HCT116 (cell line): ENCODE measurements around the gene PICALM. TPM values are rescaled to one million over a fixed set of nuclear protein-coding genes. Genes with fewer than 3 reads are reported as not detected.

Experiments
- ATAC-seq: fragments of 200-7000 bp; cut with Tn5 transposase; 2 replicates; pipeline ENCODE4 v1.9.1; 2020; ENCODE audit warnings: mild to moderate bottlenecking, moderate library complexity
- BruUV-seq: library from RNA; stranded (reverse); fragments of 400-500 nt; replicated peaks from 2 replicates; lab custom pipeline; 2021; lab: Mats Ljungman, UMichigan
- CTCF ChIA-PET: fragments of 300-600 bp; sonication (Branson Sonifier 250); formaldehyde crosslinking; loops from one replicate; lab custom pipeline; 2021; ENCODE audit warnings: antibody characterized with exemption; lab: Charles Lee
- POLR2A ChIA-PET: fragments of 300-600, 350-600 bp; sonication (Branson Sonifier 250); formaldehyde crosslinking; loops from one replicate; lab custom pipeline; 2021; ENCODE audit warnings: antibody characterized with exemption; lab: Charles Lee
- RAD21 ChIA-PET, 2 experiments: fragments of 300-600 bp; sonication (Branson Sonifier 250); formaldehyde crosslinking; loops; one replicate each; lab custom pipeline; 2023; ENCODE audit warnings: low total read pairs in 2 of 2; ENCODE audit not compliant: uncharacterized antibody in 2 of 2, unreplicated experiment in 2 of 2, low non-redundant PET in 1 of 2; lab: Charles Lee
- DNase-seq: peaks from one replicate; pipeline ENCODE4 v3.0.0-alpha.2; 2010; ENCODE audit warnings: low read depth, low spot score
- H2AFZ ChIP-seq: fragments of 200-600 bp; shearing (Covaris generic), sonication (generic); 2 replicates; pipeline ENCODE4 v1.6.1; 2017; ENCODE audit warnings: low read depth, mixed run types, mixed read lengths, antibody characterized with exemption, low read length; ENCODE audit not compliant: poor library complexity, severe bottlenecking
- H3K27ac ChIP-seq: 2 replicates; pipeline ENCODE4 v1.5.1; 2012; ENCODE audit warnings: low read depth, low read length
- H3K27me3 ChIP-seq: fragments of 200-600 bp; sonication (generic); 2 replicates; pipeline ENCODE4 v1.6.1; 2016; ENCODE audit warnings: mixed run types, low read length, mixed read lengths; ENCODE audit not compliant: insufficient read depth
- H3K36me3 ChIP-seq, 2 experiments: fragments of 200-500 bp in 1 of 2; fragments of 200-600 bp in 1 of 2; sonication (Bioruptor generic) in 1 of 2; sonication (generic) in 1 of 2; 2 replicates each; pipeline versions ENCODE4 v1.5.1 to v1.6.1; 2014 to 2016; ENCODE audit warnings: low read length in 2 of 2, inconsistent platforms in 1 of 2, mixed read lengths in 1 of 2, mixed run types in 1 of 2; ENCODE audit not compliant: insufficient read depth in 2 of 2, control insufficient read depth in 1 of 2
- H3K4me1 ChIP-seq, 2 experiments: fragments of 200-600 bp in 1 of 2; sonication (generic) in 1 of 2; 2 replicates each; pipeline versions ENCODE4 v1.5.1 to v1.6.1; 2012 to 2017; ENCODE audit warnings: low read length in 2 of 2, inconsistent platforms in 1 of 2, mild to moderate bottlenecking in 1 of 2, mixed read lengths in 1 of 2, mixed run types in 1 of 2, moderate library complexity in 1 of 2; ENCODE audit not compliant: insufficient read depth in 2 of 2, control insufficient read depth in 1 of 2
- H3K4me2 ChIP-seq: fragments of 200-600 bp; sonication (generic); 2 replicates; pipeline ENCODE4 v1.6.1; 2017; ENCODE audit warnings: mixed run types, low read length, mixed read lengths
- H3K4me3 ChIP-seq, 2 experiments: fragments of 200-600 bp in 1 of 2; sonication (generic) in 1 of 2; replicated peaks in 1 of 2; 2 replicates each; pipeline ENCODE4 v1.5.1; 2011 to 2016; ENCODE audit warnings: low read length in 2 of 2, control low read depth in 1 of 2, low read depth in 1 of 2, mild to moderate bottlenecking in 1 of 2, mixed read lengths in 1 of 2, mixed run types in 1 of 2
- H3K79me2 ChIP-seq: fragments of 200-600 bp; sonication (generic); 2 replicates; pipeline ENCODE4 v1.6.1; 2017; ENCODE audit warnings: mild to moderate bottlenecking, mixed run types, low read length, moderate library complexity, mixed read lengths; ENCODE audit not compliant: insufficient read depth
- H3K9ac ChIP-seq: fragments of 200-600 bp; sonication (generic); 2 replicates; pipeline ENCODE4 v1.6.1; 2016; ENCODE audit warnings: low read length, mixed read lengths
- H3K9me2 ChIP-seq: fragments of 200-600 bp; sonication (generic), shearing (Covaris generic); 2 replicates; pipeline ENCODE4 v1.6.1; 2017; ENCODE audit warnings: mixed run types, mild to moderate bottlenecking, moderate library complexity; ENCODE audit not compliant: insufficient read depth
- H3K9me3 ChIP-seq, 2 experiments: fragments of 200-500 bp in 1 of 2; fragments of 200-600 bp in 1 of 2; sonication (Bioruptor generic) in 1 of 2; sonication (generic) in 1 of 2; 2 replicates each; pipeline ENCODE4 v1.6.1; 2014 to 2017; ENCODE audit warnings: low read length in 2 of 2, mixed read lengths in 2 of 2, inconsistent platforms in 1 of 2, low read depth in 1 of 2, mild to moderate bottlenecking in 1 of 2, mixed run types in 1 of 2, moderate library complexity in 1 of 2; ENCODE audit not compliant: control insufficient read depth in 1 of 2, insufficient read depth in 1 of 2
- H4K20me1 ChIP-seq: fragments of 200-600 bp; sonication (generic), shearing (Covaris generic); 2 replicates; pipeline ENCODE4 v1.6.1; 2017; ENCODE audit warnings: mixed run types, mild to moderate bottlenecking, moderate library complexity; ENCODE audit not compliant: insufficient read depth
- CBX3 ChIP-seq: IDR thresholded peaks from 2 replicates; pipeline ENCODE4 v1.6.1; 2012; ENCODE audit warnings: low read depth
- CEBPB ChIP-seq: IDR thresholded peaks from 2 replicates; pipeline ENCODE4 v1.6.1; 2012; ENCODE audit warnings: low read depth
- EGR1 ChIP-seq: IDR thresholded peaks from 2 replicates; pipeline ENCODE4 v1.6.1; 2012; ENCODE audit warnings: low read depth
- EZH2phosphoT487 ChIP-seq: fragments of 200-600 bp; IDR thresholded peaks from 2 replicates; pipeline ENCODE4 v1.6.1; 2018; ENCODE audit warnings: antibody characterized with exemption, borderline replicate concordance
- FOSL1 ChIP-seq: IDR thresholded peaks from 2 replicates; pipeline ENCODE4 v1.6.1; 2012; ENCODE audit warnings: low read depth
- JUND ChIP-seq: IDR thresholded peaks from 2 replicates; pipeline ENCODE4 v1.6.1; 2012
- POLR2A ChIP-seq: IDR thresholded peaks from 2 replicates; pipeline ENCODE4 v1.7.0; 2011; ENCODE audit warnings: borderline replicate concordance; ENCODE audit not compliant: insufficient read depth, insufficient read length; ENCODE audit errors: extremely low read depth
- POLR2AphosphoS5 ChIP-seq: IDR thresholded peaks from 2 replicates; pipeline ENCODE4 v1.6.1; 2011; ENCODE audit warnings: mild to moderate bottlenecking, low read depth, low read length, moderate library complexity
- SIN3A ChIP-seq: IDR thresholded peaks from 2 replicates; pipeline ENCODE4 v1.6.1; 2012; ENCODE audit warnings: low read depth
- SP1 ChIP-seq: IDR thresholded peaks from 2 replicates; pipeline ENCODE4 v1.6.1; 2012; ENCODE audit warnings: low read depth
- SRF ChIP-seq: IDR thresholded peaks from 2 replicates; pipeline ENCODE4 v1.6.1; 2012; ENCODE audit warnings: low read depth
- TCF7L2 ChIP-seq: IDR thresholded peaks from 2 replicates; pipeline ENCODE4 v1.7.0; 2011; ENCODE audit warnings: borderline replicate concordance, inconsistent platforms; ENCODE audit not compliant: insufficient read depth, insufficient read length; ENCODE audit errors: extremely low read depth
- YY1 ChIP-seq: IDR thresholded peaks from 2 replicates; pipeline ENCODE4 v1.6.1; 2011; ENCODE audit warnings: low read length, low read depth, moderate library complexity, mild to moderate bottlenecking; ENCODE audit not compliant: insufficient replicate concordance; ENCODE audit errors: extremely low read depth
- ZFX ChIP-seq: fragments of 450-650 bp; IDR thresholded peaks from 2 replicates; pipeline ENCODE4 v1.6.1; 2017
- ZNF274 ChIP-seq: fragments of 200-500 bp; sonication (Bioruptor generic); IDR thresholded peaks from 2 replicates; pipeline ENCODE4 v1.6.1; 2014; ENCODE audit warnings: mild to moderate bottlenecking, low read depth, low read length, inconsistent platforms
- intact Hi-C: fragments of 100-400 bp; cut with micrococcal nuclease; formaldehyde crosslinking; loops from 2 replicates; pipeline ENCODE4 v1.10.0; 2022
- total RNA-seq: library from RNA; stranded (reverse); gene quantifications from one replicate; pipeline ENCODE4 v1.2.1, GENCODE V29; 2021; ENCODE audit not compliant: unreplicated experiment
- TF ChIP-seq, protein P1 (sequence below): IDR thresholded peaks from 2 replicates; pipeline ENCODE4 v1.6.1; 2012
- TF ChIP-seq, protein P2 (sequence below): IDR thresholded peaks from 2 replicates; pipeline ENCODE4 v1.6.1; 2011; ENCODE audit warnings: mild to moderate bottlenecking, low read length, moderate library complexity; ENCODE audit not compliant: insufficient replicate concordance; ENCODE audit errors: extremely low read depth
- TF ChIP-seq, protein P3 (sequence below): IDR thresholded peaks from 2 replicates; pipeline ENCODE4 v1.6.1; 2012
- TF ChIP-seq, protein P4 (sequence below): IDR thresholded peaks from 2 replicates; pipeline ENCODE4 v1.6.1; 2012; ENCODE audit warnings: low read depth
- TF ChIP-seq, protein P5 (sequence below), 3 experiments: fragments of 200-600 bp in 1 of 3; sonication (generic) in 1 of 3; IDR thresholded peaks in 2 of 3; conservative IDR thresholded peaks in 1 of 3; 2 replicates each; pipeline ENCODE4 v1.5.1; 2012 to 2017; ENCODE audit warnings: low read depth in 2 of 3, low read length in 2 of 3, antibody characterized with exemption in 1 of 3, borderline replicate concordance in 1 of 3, control low read depth in 1 of 3, mild to moderate bottlenecking in 1 of 3, mixed read lengths in 1 of 3, mixed run types in 1 of 3, moderate library complexity in 1 of 3; ENCODE audit not compliant: insufficient read depth in 1 of 3

Gene PICALM
- total RNA-seq, 1 experiment from 2014 or later = 90.6 TPM

DNA sequence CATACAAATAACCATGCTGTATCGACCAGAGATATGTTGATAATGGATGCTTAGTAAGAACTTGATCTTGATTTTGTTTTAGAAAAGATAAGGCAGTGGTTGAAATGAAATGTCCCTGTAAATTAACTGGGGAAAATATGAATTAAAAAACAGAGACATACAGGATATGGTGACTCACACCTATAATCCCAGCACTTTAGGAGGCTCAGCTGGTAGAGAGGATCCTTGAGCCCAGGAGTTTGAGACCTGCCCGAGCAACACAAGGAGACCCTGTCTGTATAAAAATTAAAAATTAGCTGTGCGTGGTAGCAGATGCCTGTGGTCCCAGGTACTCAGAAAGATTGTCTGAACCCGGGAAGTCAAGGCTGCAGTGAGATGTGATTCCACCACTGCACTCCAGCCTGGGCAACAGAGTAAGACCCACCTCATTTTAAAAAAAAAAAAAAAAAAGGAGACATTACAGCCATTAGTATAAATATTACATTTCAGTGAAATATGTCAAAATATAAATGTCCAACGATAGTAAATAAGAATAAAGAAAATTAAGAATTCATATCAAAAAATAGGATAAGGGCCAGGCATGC lies 4.6 kb downstream of the PICALM start:
- no peak for TF ChIP-seq JUND
- TF ChIP-seq YY1 = no peak
- TF ChIP-seq SIN3A = no peak
- no peak for TF ChIP-seq FOSL1
- no peak for TF ChIP-seq SRF
- TF ChIP-seq CBX3 = no peak
- no peak for TF ChIP-seq ZFX
- TF ChIP-seq, protein P1, sequence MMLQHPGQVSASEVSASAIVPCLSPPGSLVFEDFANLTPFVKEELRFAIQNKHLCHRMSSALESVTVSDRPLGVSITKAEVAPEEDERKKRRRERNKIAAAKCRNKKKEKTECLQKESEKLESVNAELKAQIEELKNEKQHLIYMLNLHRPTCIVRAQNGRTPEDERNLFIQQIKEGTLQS = no peak
- no peak for TF ChIP-seq SP1
- no peak for TF ChIP-seq EGR1
- TF ChIP-seq, protein P2, sequence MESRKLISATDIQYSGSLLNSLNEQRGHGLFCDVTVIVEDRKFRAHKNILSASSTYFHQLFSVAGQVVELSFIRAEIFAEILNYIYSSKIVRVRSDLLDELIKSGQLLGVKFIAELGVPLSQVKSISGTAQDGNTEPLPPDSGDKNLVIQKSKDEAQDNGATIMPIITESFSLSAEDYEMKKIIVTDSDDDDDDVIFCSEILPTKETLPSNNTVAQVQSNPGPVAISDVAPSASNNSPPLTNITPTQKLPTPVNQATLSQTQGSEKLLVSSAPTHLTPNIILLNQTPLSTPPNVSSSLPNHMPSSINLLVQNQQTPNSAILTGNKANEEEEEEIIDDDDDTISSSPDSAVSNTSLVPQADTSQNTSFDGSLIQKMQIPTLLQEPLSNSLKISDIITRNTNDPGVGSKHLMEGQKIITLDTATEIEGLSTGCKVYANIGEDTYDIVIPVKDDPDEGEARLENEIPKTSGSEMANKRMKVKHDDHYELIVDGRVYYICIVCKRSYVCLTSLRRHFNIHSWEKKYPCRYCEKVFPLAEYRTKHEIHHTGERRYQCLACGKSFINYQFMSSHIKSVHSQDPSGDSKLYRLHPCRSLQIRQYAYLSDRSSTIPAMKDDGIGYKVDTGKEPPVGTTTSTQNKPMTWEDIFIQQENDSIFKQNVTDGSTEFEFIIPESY = no peak
- no peak for TF ChIP-seq POLR2A
- TF ChIP-seq CEBPB = no peak
- TF ChIP-seq, protein P3, sequence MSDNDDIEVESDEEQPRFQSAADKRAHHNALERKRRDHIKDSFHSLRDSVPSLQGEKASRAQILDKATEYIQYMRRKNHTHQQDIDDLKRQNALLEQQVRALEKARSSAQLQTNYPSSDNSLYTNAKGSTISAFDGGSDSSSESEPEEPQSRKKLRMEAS = no peak
- TF ChIP-seq, protein P4, sequence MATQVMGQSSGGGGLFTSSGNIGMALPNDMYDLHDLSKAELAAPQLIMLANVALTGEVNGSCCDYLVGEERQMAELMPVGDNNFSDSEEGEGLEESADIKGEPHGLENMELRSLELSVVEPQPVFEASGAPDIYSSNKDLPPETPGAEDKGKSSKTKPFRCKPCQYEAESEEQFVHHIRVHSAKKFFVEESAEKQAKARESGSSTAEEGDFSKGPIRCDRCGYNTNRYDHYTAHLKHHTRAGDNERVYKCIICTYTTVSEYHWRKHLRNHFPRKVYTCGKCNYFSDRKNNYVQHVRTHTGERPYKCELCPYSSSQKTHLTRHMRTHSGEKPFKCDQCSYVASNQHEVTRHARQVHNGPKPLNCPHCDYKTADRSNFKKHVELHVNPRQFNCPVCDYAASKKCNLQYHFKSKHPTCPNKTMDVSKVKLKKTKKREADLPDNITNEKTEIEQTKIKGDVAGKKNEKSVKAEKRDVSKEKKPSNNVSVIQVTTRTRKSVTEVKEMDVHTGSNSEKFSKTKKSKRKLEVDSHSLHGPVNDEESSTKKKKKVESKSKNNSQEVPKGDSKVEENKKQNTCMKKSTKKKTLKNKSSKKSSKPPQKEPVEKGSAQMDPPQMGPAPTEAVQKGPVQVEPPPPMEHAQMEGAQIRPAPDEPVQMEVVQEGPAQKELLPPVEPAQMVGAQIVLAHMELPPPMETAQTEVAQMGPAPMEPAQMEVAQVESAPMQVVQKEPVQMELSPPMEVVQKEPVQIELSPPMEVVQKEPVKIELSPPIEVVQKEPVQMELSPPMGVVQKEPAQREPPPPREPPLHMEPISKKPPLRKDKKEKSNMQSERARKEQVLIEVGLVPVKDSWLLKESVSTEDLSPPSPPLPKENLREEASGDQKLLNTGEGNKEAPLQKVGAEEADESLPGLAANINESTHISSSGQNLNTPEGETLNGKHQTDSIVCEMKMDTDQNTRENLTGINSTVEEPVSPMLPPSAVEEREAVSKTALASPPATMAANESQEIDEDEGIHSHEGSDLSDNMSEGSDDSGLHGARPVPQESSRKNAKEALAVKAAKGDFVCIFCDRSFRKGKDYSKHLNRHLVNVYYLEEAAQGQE = no peak
- TF ChIP-seq ZNF274 = no peak
- TF ChIP-seq, protein P5, sequence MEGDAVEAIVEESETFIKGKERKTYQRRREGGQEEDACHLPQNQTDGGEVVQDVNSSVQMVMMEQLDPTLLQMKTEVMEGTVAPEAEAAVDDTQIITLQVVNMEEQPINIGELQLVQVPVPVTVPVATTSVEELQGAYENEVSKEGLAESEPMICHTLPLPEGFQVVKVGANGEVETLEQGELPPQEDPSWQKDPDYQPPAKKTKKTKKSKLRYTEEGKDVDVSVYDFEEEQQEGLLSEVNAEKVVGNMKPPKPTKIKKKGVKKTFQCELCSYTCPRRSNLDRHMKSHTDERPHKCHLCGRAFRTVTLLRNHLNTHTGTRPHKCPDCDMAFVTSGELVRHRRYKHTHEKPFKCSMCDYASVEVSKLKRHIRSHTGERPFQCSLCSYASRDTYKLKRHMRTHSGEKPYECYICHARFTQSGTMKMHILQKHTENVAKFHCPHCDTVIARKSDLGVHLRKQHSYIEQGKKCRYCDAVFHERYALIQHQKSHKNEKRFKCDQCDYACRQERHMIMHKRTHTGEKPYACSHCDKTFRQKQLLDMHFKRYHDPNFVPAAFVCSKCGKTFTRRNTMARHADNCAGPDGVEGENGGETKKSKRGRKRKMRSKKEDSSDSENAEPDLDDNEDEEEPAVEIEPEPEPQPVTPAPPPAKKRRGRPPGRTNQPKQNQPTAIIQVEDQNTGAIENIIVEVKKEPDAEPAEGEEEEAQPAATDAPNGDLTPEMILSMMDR (IDR thresholded peaks at IDR 0.05 in 2 of 3, conservative IDR thresholded peaks at IDR 0.05 in 1 of 3; ENCODE audit: borderline replicate concordance in 1 of 3, insufficient read depth in 1 of 3, low read depth in 2 of 3, low read length in 2 of 3) = no peak
- TF ChIP-seq EZH2phosphoT487 = no peak
- no peak for TF ChIP-seq TCF7L2
- TF ChIP-seq POLR2AphosphoS5 = no peak
- TF ChIP-seq, all 23 proteins: peak for 0
- no peaks in the 10 kb centered on the region for H3K9me2 ChIP-seq
- H3K9me3 ChIP-seq = no peaks in the 10 kb centered on the region
- peaks cover 14 to 26% of the 10 kb centered on the region in 2 experiments for H3K4me1 ChIP-seq
- H3K79me2 ChIP-seq = peaks cover 93% of the 10 kb centered on the region
- no peak overlapping the region for H3K4me3 ChIP-seq
- H3K4me2 ChIP-seq = peak overlapping the region; percentile 27
- CTCF ChIA-PET = no interaction called here
- no TSS peak for BruUV-seq
- no peaks in the 10 kb centered on the region for H3K27me3 ChIP-seq
- RAD21 ChIA-PET = no interaction called here
- H3K36me3 ChIP-seq = no peaks in the 10 kb centered on the region
- no peak overlapping the region for H3K9ac ChIP-seq
- no peak overlapping the region for H3K27ac ChIP-seq
- ATAC-seq (no peak), DNase-seq (no peak)
- intact Hi-C loops = no loop called here
- POLR2A ChIA-PET = no interaction called here
- peaks cover 22% of the 10 kb centered on the region; the same call in 1 of the 2 replicates for H4K20me1 ChIP-seq
- no peak overlapping the region for H2AFZ ChIP-seq
